ENCODE measurements around the gene TRPC4AP.

Gene TRPC4AP

GRCh38 chr20:34982270-34983088 lies 110.1 kb downstream of the TRPC4AP start:
- H3K4me3 ChIP-seq (ENCODE audit: control insufficient read depth, low read depth, low read length): no peak overlapping the region
- TF ChIP-seq CTCF (IDR thresholded peaks at IDR 0.05; ENCODE audit: control insufficient read depth, insufficient read depth, low read depth, low read length, missing control alignments): no peak
- DNase-seq (ENCODE audit: low read depth): no peak

- no peak for TF ChIP-seq CTCF (IDR thresholded peaks at IDR 0.05; ENCODE audit: control insufficient read depth, insufficient read depth, low read depth, low read length, missing control alignments)
- no peak overlapping the region for H3K4me3 ChIP-seq (ENCODE audit: control insufficient read depth, low read depth, low read length)
- DNase-seq (ENCODE audit: low read depth): no peak
Measured at GRCh38 chr20:34980543-34981233, 111.9 kb downstream of the TRPC4AP start.

- H3K4me3 ChIP-seq (ENCODE audit: control insufficient read depth, low read depth, low read length): no peak overlapping the region
- TF ChIP-seq CTCF (IDR thresholded peaks at IDR 0.05; ENCODE audit: control insufficient read depth, insufficient read depth, low read depth, low read length, missing control alignments): no peak
- DNase-seq (ENCODE audit: low read depth): no peak
Measured at GRCh38 chr20:34979366-34980153, 113.0 kb downstream of the TRPC4AP start.

GRCh38 chr20:34978092-34978744 lies 114.4 kb downstream of the TRPC4AP start:
- no peak overlapping the region for H3K4me3 ChIP-seq (ENCODE audit: control insufficient read depth, low read depth, low read length)
- no peak for TF ChIP-seq CTCF (IDR thresholded peaks at IDR 0.05; ENCODE audit: control insufficient read depth, insufficient read depth, low read depth, low read length, missing control alignments)
- no peak for DNase-seq (ENCODE audit: low read depth)

- no peak for TF ChIP-seq CTCF (IDR thresholded peaks at IDR 0.05; ENCODE audit: control insufficient read depth, insufficient read depth, low read depth, low read length, missing control alignments)
- DNase-seq (ENCODE audit: low read depth): no peak
- no peak overlapping the region for H3K4me3 ChIP-seq (ENCODE audit: control insufficient read depth, low read depth, low read length)
Measured at GRCh38 chr20:34977365-34978091, 115.1 kb downstream of the TRPC4AP start.
